ENCODE results near the gene EGFL7. TPM values are rescaled to one million over a fixed set of nuclear protein-coding genes. Genes with fewer than 3 reads are reported as not detected.
"Not testable (repeated sequence)": the region's sequence is repeated elsewhere in the genome, so short reads cannot be mapped to it uniquely, and the experiment has no call there.

EGFL7 gene
- total and polyA plus RNA-seq, 2 donors (not counting 1 experiment from before 2014, with no cell fraction given) = 4.2 to 7.9 TPM

- Histone ChIP-seq H3K27ac (ENCODE audit: insufficient read depth, low read length) (no peak overlapping the region), H3K9me3 (ENCODE audit: control insufficient read depth, insufficient read depth, low read depth, low read length) (no peaks in the 10 kb centered on the region), H3K4me3 (replicated peaks in 1 of 4; ENCODE audit: control extremely low read depth in 1 of 4, insufficient read depth in 1 of 4, low read depth in 3 of 4, low read length in 4 of 4) (no peak overlapping the region), H3K4me2 (ENCODE audit: extremely low read depth, insufficient read depth, low read length) (no peak overlapping the region), H3K4me1 (ENCODE audit: control insufficient read depth, extremely low read depth, insufficient read depth, low read length) (no peaks in the 10 kb centered on the region), H3K79me2 (ENCODE audit: control insufficient read depth, insufficient read depth, low read length) (no peaks in the 10 kb centered on the region), H3K36me3 (ENCODE audit: control insufficient read depth, insufficient read depth, low read length) (no peaks in the 10 kb centered on the region), H4K20me1 (ENCODE audit: control insufficient read depth, extremely low read depth, insufficient read depth, low read length) (no peaks in the 10 kb centered on the region), H3K27me3 (ENCODE audit: control insufficient read depth, insufficient read depth, low read length) (peaks cover 10% of the 10 kb centered on the region), H3K9ac (ENCODE audit: insufficient read depth, low read length) (no peak overlapping the region), H2AFZ (ENCODE audit: low read length) (no peak overlapping the region)
- no peak for DNase-seq (ENCODE audit: low read depth in 2 of 2)
- no peak for TF ChIP-seq EZH2 (IDR thresholded peaks at IDR 0.05; ENCODE audit: low read length, missing control alignments)
- TF ChIP-seq, protein P1, sequence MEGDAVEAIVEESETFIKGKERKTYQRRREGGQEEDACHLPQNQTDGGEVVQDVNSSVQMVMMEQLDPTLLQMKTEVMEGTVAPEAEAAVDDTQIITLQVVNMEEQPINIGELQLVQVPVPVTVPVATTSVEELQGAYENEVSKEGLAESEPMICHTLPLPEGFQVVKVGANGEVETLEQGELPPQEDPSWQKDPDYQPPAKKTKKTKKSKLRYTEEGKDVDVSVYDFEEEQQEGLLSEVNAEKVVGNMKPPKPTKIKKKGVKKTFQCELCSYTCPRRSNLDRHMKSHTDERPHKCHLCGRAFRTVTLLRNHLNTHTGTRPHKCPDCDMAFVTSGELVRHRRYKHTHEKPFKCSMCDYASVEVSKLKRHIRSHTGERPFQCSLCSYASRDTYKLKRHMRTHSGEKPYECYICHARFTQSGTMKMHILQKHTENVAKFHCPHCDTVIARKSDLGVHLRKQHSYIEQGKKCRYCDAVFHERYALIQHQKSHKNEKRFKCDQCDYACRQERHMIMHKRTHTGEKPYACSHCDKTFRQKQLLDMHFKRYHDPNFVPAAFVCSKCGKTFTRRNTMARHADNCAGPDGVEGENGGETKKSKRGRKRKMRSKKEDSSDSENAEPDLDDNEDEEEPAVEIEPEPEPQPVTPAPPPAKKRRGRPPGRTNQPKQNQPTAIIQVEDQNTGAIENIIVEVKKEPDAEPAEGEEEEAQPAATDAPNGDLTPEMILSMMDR (conservative IDR thresholded peaks at IDR 0.05 in 1 of 2, IDR thresholded peaks at IDR 0.05 in 1 of 2; ENCODE audit: low read depth in 1 of 2, low read length in 2 of 2) = no peak
Observed at GRCh38 chr9:136701668-136702053, 38.9 kb downstream of the EGFL7 start.

GRCh38 chr9:136703276-136703860 lies 40.7 kb downstream of the EGFL7 start:
- H3K9ac ChIP-seq (ENCODE audit: insufficient read depth, low read length) = no peak overlapping the region
- H3K4me2 ChIP-seq (ENCODE audit: extremely low read depth, insufficient read depth, low read length) = no peak overlapping the region
- no peak overlapping the region for H3K27ac ChIP-seq (ENCODE audit: insufficient read depth, low read length)
- no peak for DNase-seq (ENCODE audit: low read depth in 2 of 2)
- no peak overlapping the region for H3K4me3 ChIP-seq (replicated peaks in 1 of 4; ENCODE audit: control extremely low read depth in 1 of 4, insufficient read depth in 1 of 4, low read depth in 3 of 4, low read length in 4 of 4)
- TF ChIP-seq, protein P1 (conservative IDR thresholded peaks at IDR 0.05 in 1 of 2, IDR thresholded peaks at IDR 0.05 in 1 of 2; ENCODE audit: low read depth in 1 of 2, low read length in 2 of 2) = no peak
- no peak for TF ChIP-seq EZH2 (IDR thresholded peaks at IDR 0.05; ENCODE audit: low read length, missing control alignments)
- H3K79me2 ChIP-seq (ENCODE audit: control insufficient read depth, insufficient read depth, low read length) = no peaks in the 10 kb centered on the region
- H3K27me3 ChIP-seq (ENCODE audit: control insufficient read depth, insufficient read depth, low read length) = peaks cover 10% of the 10 kb centered on the region
- H2AFZ ChIP-seq (ENCODE audit: low read length) = no peak overlapping the region
- H4K20me1 ChIP-seq (ENCODE audit: control insufficient read depth, extremely low read depth, insufficient read depth, low read length) = no peaks in the 10 kb centered on the region
- no peaks in the 10 kb centered on the region for H3K36me3 ChIP-seq (ENCODE audit: control insufficient read depth, insufficient read depth, low read length)
- no peaks in the 10 kb centered on the region for H3K9me3 ChIP-seq (ENCODE audit: control insufficient read depth, insufficient read depth, low read depth, low read length)
- H3K4me1 ChIP-seq (ENCODE audit: control insufficient read depth, extremely low read depth, insufficient read depth, low read length) = no peaks in the 10 kb centered on the region

GRCh38 chr9:136704741-136705140 lies 42.0 kb downstream of the EGFL7 start:
- not testable (repeated sequence) for H3K9ac ChIP-seq (ENCODE audit: insufficient read depth, low read length); H3K4me1 ChIP-seq (ENCODE audit: control insufficient read depth, extremely low read depth, insufficient read depth, low read length); H3K27ac ChIP-seq (ENCODE audit: insufficient read depth, low read length); H3K4me3 ChIP-seq (replicated peaks in 1 of 4; ENCODE audit: control extremely low read depth in 1 of 4, insufficient read depth in 1 of 4, low read depth in 3 of 4, low read length in 4 of 4); H2AFZ ChIP-seq (ENCODE audit: low read length); DNase-seq (ENCODE audit: low read depth in 2 of 2); H3K79me2 ChIP-seq (ENCODE audit: control insufficient read depth, insufficient read depth, low read length); H3K9me3 ChIP-seq (ENCODE audit: control insufficient read depth, insufficient read depth, low read depth, low read length); H4K20me1 ChIP-seq (ENCODE audit: control insufficient read depth, extremely low read depth, insufficient read depth, low read length); H3K4me2 ChIP-seq (ENCODE audit: extremely low read depth, insufficient read depth, low read length); H3K36me3 ChIP-seq (ENCODE audit: control insufficient read depth, insufficient read depth, low read length)
- peaks cover 10% of the 10 kb centered on the region for H3K27me3 ChIP-seq (ENCODE audit: control insufficient read depth, insufficient read depth, low read length)

Data from fibroblast of lung (primary cell).